ENCODE results near the gene ANXA10. TPM values are rescaled to one million over a fixed set of nuclear protein-coding genes. Genes with fewer than 3 reads are reported as not detected.
"Not testable (repeated sequence)": the region's sequence is repeated elsewhere in the genome, so short reads cannot be mapped to it uniquely, and the experiment has no call there.

The ANXA10 gene
- polyA plus RNA-seq, 1 donor (not counting 4 experiments of a cell fraction or from before 2014, with no cell fraction given), result not detected

- FAIRE-seq, result no peak
- no peaks in the 10 kb centered on the region for H3K9me3 ChIP-seq (ENCODE audit: control insufficient read depth, low read depth, low read length)
- dilution Hi-C loops (cut with MboI; ENCODE audit: extremely low pct_ligation_motif_present, low sequenced_read_pairs), result no loop called here
Observed at GRCh38 chr4:168208957-168209614, 116.7 kb downstream of the ANXA10 start.

GRCh38 chr4:168212656-168213055, 120.3 kb downstream of the ANXA10 start:
- DNase-seq (ENCODE audit: low read depth, low spot score) (no peak), FAIRE-seq (no peak)
- Histone ChIP-seq H3K9me3 (ENCODE audit: control insufficient read depth, low read depth, low read length) (no peaks in the 10 kb centered on the region), H3K9me1 (ENCODE audit: control insufficient read depth, extremely low read depth, insufficient read depth, low read length) (no peaks in the 10 kb centered on the region), H3K79me2 (ENCODE audit: control insufficient read depth, insufficient read depth, low read length) (no peaks in the 10 kb centered on the region), H4K20me1 (ENCODE audit: control insufficient read depth, extremely low read depth, insufficient read depth, low read length) (no peaks in the 10 kb centered on the region), H3K4me1 (ENCODE audit: control insufficient read depth, extremely low read depth, insufficient read depth, low read length) (no peaks in the 10 kb centered on the region), H3K4me2 (ENCODE audit: control insufficient read depth, extremely low read depth, insufficient read depth, low read depth, low read length) (no peak overlapping the region), H2AFZ (ENCODE audit: control insufficient read depth, low read length) (no peak overlapping the region), H3K27ac (ENCODE audit: control insufficient read depth, insufficient read depth, low read length) (no peak overlapping the region), H3K27me3 (ENCODE audit: control insufficient read depth, extremely low read depth, insufficient read depth, low read length) (no peaks in the 10 kb centered on the region), H3K9ac (ENCODE audit: control insufficient read depth, extremely low read depth, insufficient read depth, low read length) (no peak overlapping the region), H3K36me3 (ENCODE audit: control insufficient read depth in 2 of 2, extremely low read depth in 1 of 2, insufficient read depth in 2 of 2, low read length in 2 of 2) (no peaks in the 10 kb centered on the region), H3K4me3 (ENCODE audit: control insufficient read depth in 2 of 3, extremely low read depth in 1 of 3, insufficient read depth in 2 of 3, low read depth in 1 of 3, low read length in 3 of 3) (no peak overlapping the region)
- TF ChIP-seq CTCF (optimal IDR thresholded peaks at IDR 0.05 in 1 of 3, IDR thresholded peaks at IDR 0.05 in 1 of 3, conservative IDR thresholded peaks at IDR 0.05 in 1 of 3; ENCODE audit: extremely low read depth in 1 of 3, insufficient read depth in 2 of 3, low read length in 3 of 3), result no peak
- no peak for TF ChIP-seq EZH2 (IDR thresholded peaks at IDR 0.05; ENCODE audit: low read length)
- dilution Hi-C loops (cut with MboI; ENCODE audit: extremely low pct_ligation_motif_present, low sequenced_read_pairs), result no loop called here

More at GRCh38 chr4:168208957-168209614, 116.7 kb downstream of the ANXA10 start:
- TF ChIP-seq EZH2 (IDR thresholded peaks at IDR 0.05; ENCODE audit: low read length) (no peak), CTCF (optimal IDR thresholded peaks at IDR 0.05 in 1 of 3, IDR thresholded peaks at IDR 0.05 in 1 of 3, conservative IDR thresholded peaks at IDR 0.05 in 1 of 3; ENCODE audit: extremely low read depth in 1 of 3, insufficient read depth in 2 of 3, low read length in 3 of 3) (no peak)
- Histone ChIP-seq H2AFZ (ENCODE audit: control insufficient read depth, low read length) (no peak overlapping the region), H3K27ac (ENCODE audit: control insufficient read depth, insufficient read depth, low read length) (no peak overlapping the region), H4K20me1 (ENCODE audit: control insufficient read depth, extremely low read depth, insufficient read depth, low read length) (no peaks in the 10 kb centered on the region), H3K9ac (ENCODE audit: control insufficient read depth, extremely low read depth, insufficient read depth, low read length) (no peak overlapping the region), H3K9me1 (ENCODE audit: control insufficient read depth, extremely low read depth, insufficient read depth, low read length) (no peaks in the 10 kb centered on the region), H3K79me2 (ENCODE audit: control insufficient read depth, insufficient read depth, low read length) (no peaks in the 10 kb centered on the region), H3K36me3 (ENCODE audit: control insufficient read depth in 2 of 2, extremely low read depth in 1 of 2, insufficient read depth in 2 of 2, low read length in 2 of 2) (no peaks in the 10 kb centered on the region), H3K4me2 (ENCODE audit: control insufficient read depth, extremely low read depth, insufficient read depth, low read depth, low read length) (no peak overlapping the region), H3K4me1 (ENCODE audit: control insufficient read depth, extremely low read depth, insufficient read depth, low read length) (no peaks in the 10 kb centered on the region), H3K27me3 (ENCODE audit: control insufficient read depth, extremely low read depth, insufficient read depth, low read length) (no peaks in the 10 kb centered on the region), H3K4me3 (ENCODE audit: control insufficient read depth in 2 of 3, extremely low read depth in 1 of 3, insufficient read depth in 2 of 3, low read depth in 1 of 3, low read length in 3 of 3) (no peak overlapping the region)
- DNase-seq (ENCODE audit: low read depth, low spot score), result no peak

- H2AFZ ChIP-seq (ENCODE audit: control insufficient read depth, low read length); dilution Hi-C loops (cut with MboI; ENCODE audit: extremely low pct_ligation_motif_present, low sequenced_read_pairs); H3K4me2 ChIP-seq (ENCODE audit: control insufficient read depth, extremely low read depth, insufficient read depth, low read depth, low read length); H3K9ac ChIP-seq (ENCODE audit: control insufficient read depth, extremely low read depth, insufficient read depth, low read length); H4K20me1 ChIP-seq (ENCODE audit: control insufficient read depth, extremely low read depth, insufficient read depth, low read length); H3K4me3 ChIP-seq (ENCODE audit: control insufficient read depth in 2 of 3, extremely low read depth in 1 of 3, insufficient read depth in 2 of 3, low read depth in 1 of 3, low read length in 3 of 3); H3K79me2 ChIP-seq (ENCODE audit: control insufficient read depth, insufficient read depth, low read length); H3K4me1 ChIP-seq (ENCODE audit: control insufficient read depth, extremely low read depth, insufficient read depth, low read length); H3K27me3 ChIP-seq (ENCODE audit: control insufficient read depth, extremely low read depth, insufficient read depth, low read length); H3K27ac ChIP-seq (ENCODE audit: control insufficient read depth, insufficient read depth, low read length); FAIRE-seq; H3K9me3 ChIP-seq (ENCODE audit: control insufficient read depth, low read depth, low read length); H3K36me3 ChIP-seq (ENCODE audit: control insufficient read depth in 2 of 2, extremely low read depth in 1 of 2, insufficient read depth in 2 of 2, low read length in 2 of 2); H3K9me1 ChIP-seq (ENCODE audit: control insufficient read depth, extremely low read depth, insufficient read depth, low read length); DNase-seq (ENCODE audit: low read depth, low spot score): not testable (repeated sequence)
Observed at GRCh38 chr4:168213511-168213910, 121.2 kb downstream of the ANXA10 start.
